Astrocyte of the spinal cord (primary cell): ENCODE data around the gene COL13A1.

Experiments used
- DNase-seq: peaks from one replicate; pipeline ENCODE4 v3.0.0; 2011; ENCODE audit warnings: low read depth, low spot score
- H3K4me3 ChIP-seq: 2 replicates; pipeline ENCODE4 v1.5.1; 2011; ENCODE audit warnings: low read depth, mild to moderate bottlenecking, low read length, moderate library complexity
- in situ Hi-C: cut with HindIII; loops from 2 replicates; pipeline ENCODE4 v1.10.0; 2017; ENCODE audit warnings: low sequenced_read_pairs
- TF ChIP-seq, protein P1 (sequence below): IDR thresholded peaks from 2 replicates; pipeline ENCODE4 v1.5.1; 2012; ENCODE audit warnings: low read depth, mild to moderate bottlenecking, low read length, inconsistent platforms

COL13A1 gene

DNA sequence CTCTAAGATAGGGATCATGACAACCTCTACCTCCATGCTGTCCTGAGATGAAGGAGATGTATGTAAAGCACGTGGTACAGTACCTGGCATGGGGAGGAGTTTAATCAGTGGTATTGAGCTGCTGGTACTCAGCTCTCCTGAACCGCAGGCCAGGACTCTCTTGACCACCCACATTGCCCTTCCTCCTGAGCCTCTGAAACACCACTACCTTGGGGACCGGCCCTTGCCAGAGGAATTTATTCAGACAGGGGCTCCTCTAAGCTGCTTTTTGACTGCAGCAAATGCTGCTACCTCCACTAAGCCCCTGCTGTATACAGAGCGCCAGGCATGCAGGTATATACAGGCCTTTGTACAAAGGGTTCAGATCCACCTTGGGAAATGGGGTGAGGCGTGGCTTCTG is 36.7 kb downstream of the COL13A1 start:
- TF ChIP-seq, protein P1, sequence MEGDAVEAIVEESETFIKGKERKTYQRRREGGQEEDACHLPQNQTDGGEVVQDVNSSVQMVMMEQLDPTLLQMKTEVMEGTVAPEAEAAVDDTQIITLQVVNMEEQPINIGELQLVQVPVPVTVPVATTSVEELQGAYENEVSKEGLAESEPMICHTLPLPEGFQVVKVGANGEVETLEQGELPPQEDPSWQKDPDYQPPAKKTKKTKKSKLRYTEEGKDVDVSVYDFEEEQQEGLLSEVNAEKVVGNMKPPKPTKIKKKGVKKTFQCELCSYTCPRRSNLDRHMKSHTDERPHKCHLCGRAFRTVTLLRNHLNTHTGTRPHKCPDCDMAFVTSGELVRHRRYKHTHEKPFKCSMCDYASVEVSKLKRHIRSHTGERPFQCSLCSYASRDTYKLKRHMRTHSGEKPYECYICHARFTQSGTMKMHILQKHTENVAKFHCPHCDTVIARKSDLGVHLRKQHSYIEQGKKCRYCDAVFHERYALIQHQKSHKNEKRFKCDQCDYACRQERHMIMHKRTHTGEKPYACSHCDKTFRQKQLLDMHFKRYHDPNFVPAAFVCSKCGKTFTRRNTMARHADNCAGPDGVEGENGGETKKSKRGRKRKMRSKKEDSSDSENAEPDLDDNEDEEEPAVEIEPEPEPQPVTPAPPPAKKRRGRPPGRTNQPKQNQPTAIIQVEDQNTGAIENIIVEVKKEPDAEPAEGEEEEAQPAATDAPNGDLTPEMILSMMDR = no peak
- in situ Hi-C loops = no loop called here
- DNase-seq = no peak
- H3K4me3 ChIP-seq = no peak overlapping the region

DNA sequence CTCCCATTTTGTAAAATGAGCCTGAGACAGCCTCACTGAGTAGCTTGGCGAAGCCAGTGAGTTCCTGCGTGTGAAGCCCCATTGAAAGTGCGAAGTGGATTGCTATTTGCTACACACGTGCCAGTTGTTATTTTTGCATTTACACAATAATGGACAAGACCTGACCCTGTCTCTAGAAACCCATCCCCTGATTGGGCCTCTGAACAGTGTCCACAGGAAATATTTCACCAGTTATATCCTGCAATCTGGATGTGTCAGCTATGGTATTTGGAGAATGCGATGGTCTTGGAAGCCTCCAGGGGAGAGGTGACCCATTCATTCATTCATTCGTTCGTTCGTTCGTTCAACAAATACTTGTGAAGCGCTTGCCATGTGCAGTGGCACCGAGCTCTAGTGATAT is 37.1 kb downstream of the COL13A1 start:
- TF ChIP-seq, protein P1 = no peak
- in situ Hi-C loops = no loop called here
- peak; percentile 52 for DNase-seq
- H3K4me3 ChIP-seq = no peak overlapping the region

DNA sequence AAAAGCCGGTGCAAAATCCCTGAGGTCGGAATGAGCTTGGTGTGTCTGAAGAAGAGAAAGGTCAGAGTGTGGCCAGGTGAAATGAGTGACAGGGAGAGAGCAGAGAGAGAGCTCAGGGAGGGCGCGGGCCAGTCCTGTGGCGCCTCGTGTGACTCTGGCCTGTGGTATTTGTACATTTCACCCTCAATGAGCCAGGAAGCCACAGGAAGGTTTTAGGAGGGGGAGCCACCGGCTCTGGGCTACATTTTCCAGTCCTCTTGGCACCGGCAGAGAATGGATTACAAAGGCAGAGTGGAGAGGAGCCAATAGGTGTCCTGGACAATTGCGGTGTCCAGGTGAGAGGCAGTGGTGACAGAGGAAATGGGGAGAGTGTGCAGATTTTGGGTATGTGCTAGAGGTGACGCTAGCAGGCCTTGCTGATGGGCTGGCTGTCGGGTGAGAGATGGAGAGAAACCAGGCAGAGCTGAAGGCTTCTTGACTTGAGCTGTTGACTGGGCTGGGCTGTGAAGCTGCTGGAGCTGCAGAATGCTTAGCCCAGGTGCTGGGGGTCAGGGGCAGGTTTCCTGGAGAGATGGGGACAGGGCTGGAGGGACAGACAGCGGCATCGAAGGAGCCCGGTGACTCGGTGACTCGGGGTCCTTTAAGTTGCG is 38.1 kb downstream of the COL13A1 start:
- in situ Hi-C loops = no loop called here

DNA sequence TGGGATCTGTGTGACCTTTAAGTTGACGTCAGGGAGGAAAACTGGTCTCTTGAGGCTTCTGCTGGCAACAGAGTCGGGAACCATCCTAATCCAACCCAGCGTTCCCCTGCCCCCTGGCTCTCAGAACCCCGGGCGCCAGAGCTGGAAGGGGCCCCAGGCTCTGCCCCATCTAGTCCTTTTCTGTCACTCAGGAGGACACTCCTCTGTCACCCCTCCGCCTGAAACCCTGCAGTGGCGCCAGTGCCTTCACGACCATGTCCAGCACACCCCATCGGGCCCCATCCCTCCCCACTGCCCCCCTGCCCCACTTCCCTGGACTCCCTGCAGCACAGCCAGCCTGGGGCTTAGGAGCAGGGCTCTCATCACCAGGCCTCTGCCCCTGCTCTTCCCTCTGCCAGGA is 39.1 kb downstream of the COL13A1 start:
- TF ChIP-seq, protein P1 = no peak
- DNase-seq = no peak
- in situ Hi-C loops = no loop called here
- H3K4me3 ChIP-seq = no peak overlapping the region

More for the DNA sequence above, 38.1 kb downstream of the COL13A1 start:
- DNase-seq = peak; percentile 77
- TF ChIP-seq, protein P1 = no peak
- H3K4me3 ChIP-seq = no peak overlapping the region

DNA sequence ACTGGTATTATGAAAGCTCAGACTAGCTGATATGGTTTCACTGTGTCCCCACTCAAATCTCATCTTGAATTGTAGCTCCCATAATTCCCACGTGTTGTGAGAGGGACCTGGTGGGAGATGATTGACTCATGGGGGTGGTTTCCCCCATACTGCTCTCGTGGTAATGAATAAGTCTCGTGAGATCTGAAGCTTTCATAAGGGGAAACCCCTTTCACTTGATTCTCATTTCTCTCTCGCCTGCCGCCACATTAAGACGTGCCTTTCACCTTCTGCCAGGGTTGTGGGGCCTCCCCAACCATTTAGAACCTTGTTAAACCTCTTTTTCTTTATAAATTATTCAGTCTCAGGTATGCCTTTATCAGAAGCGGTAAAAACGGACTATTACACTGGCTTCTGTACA is 40.3 kb downstream of the COL13A1 start:
- no peak for DNase-seq
- in situ Hi-C loops = no loop called here
- TF ChIP-seq, protein P1 = no peak
- no peak overlapping the region for H3K4me3 ChIP-seq

DNA sequence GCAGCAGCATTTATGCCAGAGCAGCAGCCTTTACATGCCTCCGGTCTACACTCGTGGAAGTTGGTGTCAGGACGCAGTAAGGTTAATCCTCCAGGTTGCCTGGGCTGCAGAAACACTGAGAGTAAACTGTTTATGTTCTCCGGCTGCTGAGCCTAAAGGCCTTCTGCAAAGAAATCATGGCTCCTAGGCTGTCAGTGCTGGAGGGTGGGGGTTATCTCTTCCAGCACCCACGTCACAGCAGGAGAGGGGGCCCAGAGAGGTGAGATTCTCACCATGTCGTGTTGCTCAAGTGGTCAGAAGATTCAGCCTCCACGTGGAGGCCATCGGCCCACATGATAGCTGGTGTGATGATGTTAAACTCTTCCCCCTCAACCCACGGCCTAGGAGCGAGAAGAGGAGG is 41.2 kb downstream of the COL13A1 start:
- in situ Hi-C loops = no loop called here
- TF ChIP-seq, protein P1 = no peak
- H3K4me3 ChIP-seq = no peak overlapping the region
- DNase-seq = no peak

DNA sequence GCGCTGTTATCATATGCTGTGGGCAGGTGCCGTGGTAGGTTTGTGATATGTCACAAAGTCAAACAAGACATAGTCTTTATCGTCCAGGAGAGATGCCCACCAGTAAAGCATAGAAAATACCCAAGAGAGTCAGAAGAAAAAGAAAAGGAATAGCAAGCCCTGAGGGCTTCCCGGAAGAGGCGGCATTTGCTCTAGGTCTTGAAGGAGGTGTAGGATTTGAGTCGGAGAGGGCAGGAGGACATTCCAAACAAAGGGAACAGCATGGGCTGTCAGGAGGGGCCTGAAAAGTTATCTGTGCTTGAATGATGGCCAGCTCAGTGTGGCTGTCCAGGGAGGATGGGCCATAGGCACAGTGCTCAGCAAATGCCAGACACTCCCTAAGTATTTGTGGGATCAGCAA is 42.2 kb downstream of the COL13A1 start:
- no peak for DNase-seq
- H3K4me3 ChIP-seq = no peak overlapping the region
- TF ChIP-seq, protein P1 = no peak
- in situ Hi-C loops = no loop called here
